SIG-M5 (cell line): ENCODE data around the gene SAFB2.

Experiments
- DNase-seq: peaks from one replicate; lab custom pipeline; 2025; lab: John Stamatoyannopoulos, UW

Gene SAFB2

DNA sequence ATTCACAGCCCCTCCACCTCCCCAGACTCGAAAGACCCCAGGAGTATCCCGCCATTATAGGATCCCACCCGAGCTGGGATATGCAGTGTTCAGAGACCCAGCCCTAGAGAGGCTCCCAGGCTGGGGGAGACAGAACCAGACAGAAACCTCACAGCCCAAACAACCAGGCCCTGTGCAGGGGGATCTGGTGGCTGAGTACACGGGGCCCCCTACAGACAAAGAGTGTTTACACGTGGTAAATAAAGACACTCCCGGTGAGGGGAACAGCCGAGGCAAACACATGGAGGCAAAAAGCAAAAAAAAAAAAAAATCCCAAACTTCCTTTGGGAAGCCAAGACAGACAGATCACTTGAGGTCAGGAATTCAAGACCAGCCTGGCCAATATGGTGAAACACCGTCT is 79.9 kb downstream of the SAFB2 start:
- DNase-seq, result no peak

DNA sequence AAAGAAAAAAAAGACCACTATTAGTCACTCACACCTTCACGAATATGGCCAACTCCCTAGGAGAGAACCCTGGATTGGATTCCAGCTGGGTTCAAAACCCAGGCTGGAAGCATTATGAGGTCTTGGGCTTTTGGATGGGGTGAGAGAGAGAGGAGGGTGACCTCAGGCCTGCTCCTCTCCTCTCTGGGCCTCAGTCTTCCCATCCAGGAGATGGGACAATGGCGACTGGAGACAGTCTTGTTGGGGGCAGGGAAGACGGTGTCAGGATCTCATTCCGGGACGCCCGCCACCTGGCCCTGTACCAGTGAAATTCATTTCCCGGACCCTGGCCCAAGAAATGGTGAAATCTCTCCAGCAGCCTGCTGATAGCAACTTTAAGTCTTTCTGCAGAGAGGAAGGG is 81.1 kb downstream of the SAFB2 start:
- no peak for DNase-seq

DNA sequence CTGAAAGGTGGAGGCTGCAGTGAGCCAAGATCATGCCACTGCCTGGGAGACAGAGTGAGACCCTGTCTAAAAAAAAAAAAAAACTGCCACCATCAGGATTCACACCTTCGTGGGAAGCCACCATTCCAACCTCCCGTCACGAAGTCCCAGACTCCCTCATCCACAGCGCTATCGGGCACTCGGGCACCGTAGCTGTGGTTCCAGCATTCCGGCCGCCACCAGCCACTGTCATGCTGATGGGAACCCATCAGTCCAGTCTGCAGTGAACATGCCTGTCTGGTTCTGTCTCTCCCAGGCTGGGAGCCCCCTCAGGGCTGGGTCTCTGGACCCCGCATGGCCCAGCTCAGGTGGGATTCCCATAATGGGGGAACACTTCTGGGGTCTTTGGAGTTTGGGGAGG is 82.4 kb downstream of the SAFB2 start:
- DNase-seq, result no peak

DNA sequence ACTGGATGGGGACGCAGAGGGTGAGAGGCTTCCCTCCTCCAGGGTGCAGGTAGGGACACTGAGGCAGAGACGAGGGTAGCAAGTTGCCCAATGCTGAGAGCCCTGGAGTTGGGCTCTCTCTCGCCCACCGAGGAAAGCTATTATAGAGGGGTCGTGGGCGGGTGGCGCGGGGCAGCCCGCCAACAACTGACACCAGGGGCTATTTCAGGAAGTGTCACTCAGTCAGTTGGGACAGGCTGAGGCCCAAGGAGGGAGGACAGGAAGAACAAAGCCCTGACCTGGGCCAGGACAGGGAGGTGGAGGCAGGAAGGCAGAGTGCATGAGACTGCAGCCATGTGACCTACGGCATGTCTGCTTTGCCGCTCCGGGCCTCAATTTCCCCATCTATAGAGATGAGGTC is 84.7 kb downstream of the SAFB2 start:
- no peak for DNase-seq
